Panc1 (cell line): ENCODE results near the gene DCXR. TPM values are rescaled to one million over a fixed set of nuclear protein-coding genes. Genes with fewer than 3 reads are reported as not detected.

Experiments
- ATAC-seq: fragments of 200-7000 bp; cut with Tn5 transposase; 2 replicates; pipeline ENCODE4 v1.9.1; 2020; ENCODE audit warnings: mild to moderate bottlenecking, moderate library complexity
- BruUV-seq: library from RNA; stranded (reverse); fragments of 400-500 nt; replicated peaks from 2 replicates; lab custom pipeline; 2021; lab: Mats Ljungman, UMichigan
- CTCF ChIA-PET: fragments of 300-600 bp; sonication (Branson Sonifier 250); formaldehyde crosslinking; loops from one replicate; lab custom pipeline; 2022; ENCODE audit warnings: antibody characterized with exemption; lab: Charles Lee
- POLR2A ChIA-PET: fragments of 300-600 bp; sonication (Branson Sonifier 250); formaldehyde crosslinking; loops from one replicate; lab custom pipeline; 2022; ENCODE audit warnings: antibody characterized with exemption; lab: Charles Lee
- DNase-seq: peaks from one replicate; pipeline ENCODE4 v3.0.0-alpha.2; 2010; ENCODE audit warnings: low read depth, low spot score
- H3K27ac ChIP-seq: 2 replicates; pipeline ENCODE4 v1.5.1; 2011; ENCODE audit warnings: mild to moderate bottlenecking, low read length, inconsistent platforms
- H3K27me3 ChIP-seq: fragments of 200-500 bp; sonication (Bioruptor generic); 2 replicates; pipeline ENCODE4 v1.6.0; 2014; ENCODE audit warnings: low read length, inconsistent platforms; ENCODE audit not compliant: control insufficient read depth, insufficient read depth
- H3K36me3 ChIP-seq: fragments of 200-500 bp; sonication (Bioruptor generic); 2 replicates; pipeline ENCODE4 v1.5.1; 2014; ENCODE audit warnings: inconsistent platforms, mild to moderate bottlenecking, low read length, moderate library complexity; ENCODE audit not compliant: control insufficient read depth, insufficient read depth
- H3K4me1 ChIP-seq: 2 replicates; pipeline ENCODE4 v1.5.1; 2011; ENCODE audit warnings: inconsistent platforms, mild to moderate bottlenecking, low read length, moderate library complexity; ENCODE audit not compliant: control insufficient read depth, insufficient read depth
- H3K4me3 ChIP-seq, 2 experiments: 2 replicates each; pipeline ENCODE4 v1.5.1; 2011 to 2012; ENCODE audit warnings: low read depth in 2 of 2, low read length in 2 of 2, mild to moderate bottlenecking in 2 of 2, inconsistent platforms in 1 of 2, moderate library complexity in 1 of 2
- H3K9me3 ChIP-seq: fragments of 200-500 bp; sonication (Bioruptor generic); 2 replicates; pipeline ENCODE4 v1.5.1; 2014; ENCODE audit warnings: low read depth, mild to moderate bottlenecking, inconsistent platforms, low read length, moderate library complexity; ENCODE audit not compliant: control insufficient read depth, insufficient read depth
- CTCF ChIP-seq: fragments of 450-650 bp; IDR thresholded peaks from 2 replicates; pipeline ENCODE4 v1.5.1; 2017; ENCODE audit warnings: mild to moderate bottlenecking
- POLR2AphosphoS5 ChIP-seq: IDR thresholded peaks from 2 replicates; pipeline ENCODE4 v1.6.1; 2012; ENCODE audit warnings: mild to moderate bottlenecking, low read depth, low read length, moderate library complexity
- REST ChIP-seq, 2 experiments: IDR thresholded peaks; 2 replicates each; pipeline ENCODE4 v1.6.1; 2011 to 2012; ENCODE audit warnings: low read depth in 2 of 2, control low read depth in 1 of 2, low read length in 1 of 2, mild to moderate bottlenecking in 1 of 2, moderate library complexity in 1 of 2; ENCODE audit not compliant: insufficient read depth in 1 of 2
- SIN3A ChIP-seq: IDR thresholded peaks from 2 replicates; pipeline ENCODE4 v1.6.1; 2012; ENCODE audit warnings: low read depth, mild to moderate bottlenecking, low read length, moderate library complexity, borderline replicate concordance; ENCODE audit not compliant: insufficient read depth
- TCF7L2 ChIP-seq: IDR thresholded peaks from 2 replicates; pipeline ENCODE4 v1.6.1; 2011; ENCODE audit warnings: mild to moderate bottlenecking, low read depth, low read length, inconsistent platforms
- in situ Hi-C: cut with HindIII; loops from 2 replicates; pipeline ENCODE4 v1.10.0; 2016; ENCODE audit warnings: low sequenced_read_pairs, low pct_unique_long_range_greater_than_20kb
- intact Hi-C: fragments of 100-400 bp; cut with micrococcal nuclease; formaldehyde crosslinking; loops from one replicate; pipeline ENCODE4 v1.10.0; 2022; ENCODE audit not compliant: unreplicated experiment
- total RNA-seq: library from RNA; stranded (reverse); gene quantifications from one replicate; pipeline ENCODE4 v1.2.1, GENCODE V29; 2021; ENCODE audit not compliant: unreplicated experiment

DCXR gene
- total RNA-seq, 1 experiment from 2014 or later, result 128 TPM

- intact Hi-C loops (no loop called here), in situ Hi-C loops (no loop called here)
- ATAC-seq, result no peak
- Histone ChIP-seq H3K9me3 (no peaks in the 10 kb centered on the region), H3K27me3 (no peaks in the 10 kb centered on the region), H3K36me3 (peaks cover 6% of the 10 kb centered on the region; the same call in 1 of the 2 replicates), H3K27ac (no peak overlapping the region), H3K4me1 (peaks cover 17% of the 10 kb centered on the region; the same call in 1 of the 2 replicates), H3K4me3 (no peak overlapping the region)
- no peak for DNase-seq
- BruUV-seq, result no TSS peak
- TF ChIP-seq TCF7L2 (no peak), CTCF (no peak), SIN3A (no peak), REST (IDR thresholded peaks at IDR 0.05; ENCODE audit: insufficient read depth in 1 of 2, low read depth in 2 of 2, low read length in 1 of 2) (no peak), POLR2AphosphoS5 (no peak)
- CTCF ChIA-PET, result no interaction called here
- POLR2A ChIA-PET, result no interaction called here
Observed at GRCh38 chr17:82049521-82049971, 12.0 kb upstream of the DCXR start.

GRCh38 chr17:82049106-82049505 lies 11.6 kb upstream of the DCXR start:
- no peak for ATAC-seq
- POLR2A ChIA-PET, result no interaction called here
- CTCF ChIA-PET, result no interaction called here

More at GRCh38 chr17:82049106-82049505, 11.6 kb upstream of the DCXR start:
- no peak overlapping the region for H3K4me3 ChIP-seq
- no peaks in the 10 kb centered on the region for H3K9me3 ChIP-seq
- H3K27me3 ChIP-seq, result no peaks in the 10 kb centered on the region
- peaks cover 6% of the 10 kb centered on the region; the same call in 1 of the 2 replicates for H3K36me3 ChIP-seq
- in situ Hi-C loops (no loop called here), intact Hi-C loops (no loop called here)
- DNase-seq, result no peak
- BruUV-seq, result no TSS peak
- H3K4me1 ChIP-seq, result peaks cover 17% of the 10 kb centered on the region; the same call in 1 of the 2 replicates
- no peak overlapping the region for H3K27ac ChIP-seq
- TF ChIP-seq CTCF (no peak), TCF7L2 (no peak), REST (IDR thresholded peaks at IDR 0.05; ENCODE audit: insufficient read depth in 1 of 2, low read depth in 2 of 2, low read length in 1 of 2) (no peak), SIN3A (no peak), POLR2AphosphoS5 (no peak)
